ENCODE data around the gene P2RY6.

Gene P2RY6

GRCh38 chr11:73322382-73323306 is 50.5 kb downstream of the P2RY6 start:
- no peak for DNase-seq (ENCODE audit: low read depth)
- no peak overlapping the region for H3K4me3 ChIP-seq (ENCODE audit: control insufficient read depth, low read depth, low read length)
- TF ChIP-seq, protein P1, sequence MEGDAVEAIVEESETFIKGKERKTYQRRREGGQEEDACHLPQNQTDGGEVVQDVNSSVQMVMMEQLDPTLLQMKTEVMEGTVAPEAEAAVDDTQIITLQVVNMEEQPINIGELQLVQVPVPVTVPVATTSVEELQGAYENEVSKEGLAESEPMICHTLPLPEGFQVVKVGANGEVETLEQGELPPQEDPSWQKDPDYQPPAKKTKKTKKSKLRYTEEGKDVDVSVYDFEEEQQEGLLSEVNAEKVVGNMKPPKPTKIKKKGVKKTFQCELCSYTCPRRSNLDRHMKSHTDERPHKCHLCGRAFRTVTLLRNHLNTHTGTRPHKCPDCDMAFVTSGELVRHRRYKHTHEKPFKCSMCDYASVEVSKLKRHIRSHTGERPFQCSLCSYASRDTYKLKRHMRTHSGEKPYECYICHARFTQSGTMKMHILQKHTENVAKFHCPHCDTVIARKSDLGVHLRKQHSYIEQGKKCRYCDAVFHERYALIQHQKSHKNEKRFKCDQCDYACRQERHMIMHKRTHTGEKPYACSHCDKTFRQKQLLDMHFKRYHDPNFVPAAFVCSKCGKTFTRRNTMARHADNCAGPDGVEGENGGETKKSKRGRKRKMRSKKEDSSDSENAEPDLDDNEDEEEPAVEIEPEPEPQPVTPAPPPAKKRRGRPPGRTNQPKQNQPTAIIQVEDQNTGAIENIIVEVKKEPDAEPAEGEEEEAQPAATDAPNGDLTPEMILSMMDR (IDR thresholded peaks at IDR 0.05; ENCODE audit: control insufficient read depth, insufficient read depth, low read depth, low read length, missing control alignments), result no peak

GRCh38 chr11:73323464-73323863 is 51.3 kb downstream of the P2RY6 start:
- TF ChIP-seq, protein P1 (IDR thresholded peaks at IDR 0.05; ENCODE audit: control insufficient read depth, insufficient read depth, low read depth, low read length, missing control alignments), result no peak
- H3K4me3 ChIP-seq (ENCODE audit: control insufficient read depth, low read depth, low read length), result no peak overlapping the region
- no peak for DNase-seq (ENCODE audit: low read depth)

- TF ChIP-seq, protein P1 (IDR thresholded peaks at IDR 0.05; ENCODE audit: control insufficient read depth, insufficient read depth, low read depth, low read length, missing control alignments), result no peak
- no peak for DNase-seq (ENCODE audit: low read depth)
- H3K4me3 ChIP-seq (ENCODE audit: control insufficient read depth, low read depth, low read length), result no peak overlapping the region
Observed at GRCh38 chr11:73324116-73324515, 52.0 kb downstream of the P2RY6 start.

- H3K4me3 ChIP-seq (ENCODE audit: control insufficient read depth, low read depth, low read length), result no peak overlapping the region
- TF ChIP-seq, protein P1 (IDR thresholded peaks at IDR 0.05; ENCODE audit: control insufficient read depth, insufficient read depth, low read depth, low read length, missing control alignments), result no peak
- no peak for DNase-seq (ENCODE audit: low read depth)
Observed at GRCh38 chr11:73324665-73325035, 52.5 kb downstream of the P2RY6 start.

- TF ChIP-seq, protein P1 (IDR thresholded peaks at IDR 0.05; ENCODE audit: control insufficient read depth, insufficient read depth, low read depth, low read length, missing control alignments), result no peak
- DNase-seq (ENCODE audit: low read depth), result no peak
- no peak overlapping the region for H3K4me3 ChIP-seq (ENCODE audit: control insufficient read depth, low read depth, low read length)
Observed at GRCh38 chr11:73325036-73325981, 53.2 kb downstream of the P2RY6 start.

GRCh38 chr11:73326929-73327811 is 55.0 kb downstream of the P2RY6 start:
- no peak for DNase-seq (ENCODE audit: low read depth)
- H3K4me3 ChIP-seq (ENCODE audit: control insufficient read depth, low read depth, low read length), result no peak overlapping the region
- TF ChIP-seq, protein P1 (IDR thresholded peaks at IDR 0.05; ENCODE audit: control insufficient read depth, insufficient read depth, low read depth, low read length, missing control alignments), result no peak

Measured in AG09309 (cell line).